WERI-Rb-1 (cell line): ENCODE data around the gene DIO1.

Experiments used
- DNase-seq: peaks from one replicate; pipeline ENCODE4 v3.0.0-alpha.2; 2020
- H3K27ac ChIP-seq: fragments of 250-450 bp; sonication (Bioruptor Pico); 2 replicates; pipeline ENCODE4 v1.5.1; 2020; ENCODE audit warnings: mild to moderate bottlenecking, moderate library complexity
- H3K27me3 ChIP-seq: fragments of 250-450 bp; sonication (Bioruptor Pico); 2 replicates; pipeline ENCODE4 v1.5.1; 2021; ENCODE audit warnings: mild to moderate bottlenecking, low read depth, moderate library complexity; ENCODE audit not compliant: insufficient read depth, severe bottlenecking
- H3K36me3 ChIP-seq: fragments of 250-450 bp; sonication (Bioruptor Pico); 2 replicates; pipeline ENCODE4 v1.5.1; 2020; ENCODE audit warnings: mild to moderate bottlenecking, moderate library complexity
- H3K4me3 ChIP-seq: 2 replicates; pipeline ENCODE4 v1.5.1; 2011; ENCODE audit warnings: low read depth, mild to moderate bottlenecking, control low read depth, low read length
- H3K9me3 ChIP-seq: fragments of 250-450 bp; sonication (Bioruptor Pico); 2 replicates; pipeline ENCODE4 v1.5.1; 2021; ENCODE audit warnings: mild to moderate bottlenecking, moderate library complexity; ENCODE audit not compliant: severe bottlenecking
- TF ChIP-seq, protein P1 (sequence below): IDR thresholded peaks from 2 replicates; pipeline ENCODE4 v1.5.1; 2011; ENCODE audit warnings: low read depth, mild to moderate bottlenecking, control low read depth, inconsistent platforms, low read length

DIO1 gene

GRCh38 chr1:53899206-53899628 lies 5.2 kb downstream of the DIO1 start:
- Histone ChIP-seq H3K27ac (no peak overlapping the region), H3K4me3 (no peak overlapping the region), H3K36me3 (no peaks in the 10 kb centered on the region), H3K9me3 (no peaks in the 10 kb centered on the region), H3K27me3 (no peaks in the 10 kb centered on the region)
- TF ChIP-seq, protein P1, sequence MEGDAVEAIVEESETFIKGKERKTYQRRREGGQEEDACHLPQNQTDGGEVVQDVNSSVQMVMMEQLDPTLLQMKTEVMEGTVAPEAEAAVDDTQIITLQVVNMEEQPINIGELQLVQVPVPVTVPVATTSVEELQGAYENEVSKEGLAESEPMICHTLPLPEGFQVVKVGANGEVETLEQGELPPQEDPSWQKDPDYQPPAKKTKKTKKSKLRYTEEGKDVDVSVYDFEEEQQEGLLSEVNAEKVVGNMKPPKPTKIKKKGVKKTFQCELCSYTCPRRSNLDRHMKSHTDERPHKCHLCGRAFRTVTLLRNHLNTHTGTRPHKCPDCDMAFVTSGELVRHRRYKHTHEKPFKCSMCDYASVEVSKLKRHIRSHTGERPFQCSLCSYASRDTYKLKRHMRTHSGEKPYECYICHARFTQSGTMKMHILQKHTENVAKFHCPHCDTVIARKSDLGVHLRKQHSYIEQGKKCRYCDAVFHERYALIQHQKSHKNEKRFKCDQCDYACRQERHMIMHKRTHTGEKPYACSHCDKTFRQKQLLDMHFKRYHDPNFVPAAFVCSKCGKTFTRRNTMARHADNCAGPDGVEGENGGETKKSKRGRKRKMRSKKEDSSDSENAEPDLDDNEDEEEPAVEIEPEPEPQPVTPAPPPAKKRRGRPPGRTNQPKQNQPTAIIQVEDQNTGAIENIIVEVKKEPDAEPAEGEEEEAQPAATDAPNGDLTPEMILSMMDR: no peak
- no peak for DNase-seq

DNA sequence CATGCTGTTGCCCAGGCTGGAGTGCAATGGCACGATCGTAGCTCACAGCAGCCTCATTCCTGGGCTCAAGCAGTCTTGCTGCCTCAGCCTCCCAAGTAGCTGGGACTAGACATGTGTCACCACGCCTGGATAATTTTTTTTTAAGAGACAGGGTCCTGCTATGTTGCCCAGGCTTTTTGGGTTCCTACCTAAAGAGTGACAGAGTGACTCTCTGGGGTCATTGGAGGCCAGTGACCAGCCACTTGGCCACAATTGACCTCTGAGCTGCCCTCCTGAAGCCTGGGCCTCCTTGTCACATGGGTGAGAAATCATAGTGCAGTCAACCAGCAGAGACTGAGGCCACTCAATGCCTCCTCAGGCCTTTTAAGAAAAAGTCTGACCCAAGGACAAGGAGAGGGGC lies 5.7 kb downstream of the DIO1 start:
- Histone ChIP-seq H3K9me3 (no peaks in the 10 kb centered on the region), H3K36me3 (no peaks in the 10 kb centered on the region), H3K27ac (no peak overlapping the region), H3K27me3 (no peaks in the 10 kb centered on the region), H3K4me3 (no peak overlapping the region)
- TF ChIP-seq, protein P1: no peak
- no peak for DNase-seq

GRCh38 chr1:53902235-53903138 lies 8.5 kb downstream of the DIO1 start:
- Histone ChIP-seq H3K36me3 (no peaks in the 10 kb centered on the region), H3K27me3 (no peaks in the 10 kb centered on the region), H3K9me3 (no peaks in the 10 kb centered on the region), H3K4me3 (no peak overlapping the region), H3K27ac (no peak overlapping the region)
- TF ChIP-seq, protein P1: no peak
- DNase-seq: no peak

DNA sequence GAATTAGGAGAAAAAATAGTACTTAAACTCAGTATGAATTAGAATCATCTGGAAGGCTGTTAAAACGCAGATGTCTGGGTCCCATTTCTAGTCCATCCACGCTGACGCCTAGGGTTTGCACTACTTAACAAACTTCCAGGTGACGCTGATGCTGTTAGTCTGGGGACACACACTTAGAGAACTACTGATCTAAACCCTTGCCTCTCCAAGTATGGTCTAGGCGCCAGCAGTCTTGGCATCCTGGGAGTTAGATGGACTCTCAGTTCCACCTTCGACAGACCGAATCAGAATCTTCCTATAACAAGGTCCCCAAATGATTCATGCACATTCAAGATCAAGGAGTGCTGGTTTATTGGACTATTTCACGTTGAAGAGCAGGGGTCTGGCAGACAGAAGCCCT lies 11.5 kb downstream of the DIO1 start:
- H3K36me3 ChIP-seq: no peaks in the 10 kb centered on the region; the same call in 1 of the 2 replicates
- TF ChIP-seq, protein P1: no peak
- DNase-seq: no peak

GRCh38 chr1:53906121-53906520 lies 12.1 kb downstream of the DIO1 start:
- H3K9me3 ChIP-seq: no peaks in the 10 kb centered on the region
- no peak overlapping the region for H3K4me3 ChIP-seq
- no peaks in the 10 kb centered on the region for H3K27me3 ChIP-seq
- TF ChIP-seq, protein P1: no peak
- no peak overlapping the region for H3K27ac ChIP-seq
- no peaks in the 10 kb centered on the region; the same call in 1 of the 2 replicates for H3K36me3 ChIP-seq
- no peak for DNase-seq

More for the DNA sequence above, 11.5 kb downstream of the DIO1 start:
- no peaks in the 10 kb centered on the region for H3K9me3 ChIP-seq
- no peaks in the 10 kb centered on the region for H3K27me3 ChIP-seq
- no peak overlapping the region for H3K27ac ChIP-seq
- H3K4me3 ChIP-seq: no peak overlapping the region

DNA sequence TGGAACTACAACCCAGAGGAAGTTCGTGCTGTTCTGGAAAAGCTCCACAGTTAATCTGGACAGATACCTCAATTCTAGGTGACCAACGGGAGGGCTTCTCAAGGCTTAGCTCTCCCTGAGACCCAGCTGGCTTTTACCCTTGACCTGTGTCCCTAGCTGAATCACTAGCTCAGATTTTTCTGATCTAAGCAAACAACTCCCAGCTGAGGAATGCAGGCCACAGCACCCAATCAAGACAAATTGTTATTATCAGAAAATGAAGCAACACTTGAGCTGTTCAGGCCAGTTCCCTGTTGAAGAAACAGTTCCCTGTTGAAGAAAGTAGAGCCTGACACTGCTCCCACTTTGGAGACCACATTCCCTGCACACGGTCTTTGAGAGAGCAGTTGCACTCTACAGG lies 16.0 kb downstream of the DIO1 start:
- H3K27ac ChIP-seq: no peak overlapping the region
- TF ChIP-seq, protein P1: no peak
- no peak for DNase-seq
- H3K4me3 ChIP-seq: no peak overlapping the region
- no peaks in the 10 kb centered on the region for H3K27me3 ChIP-seq
- no peaks in the 10 kb centered on the region; the same call in 1 of the 2 replicates for H3K36me3 ChIP-seq
- H3K9me3 ChIP-seq: no peaks in the 10 kb centered on the region
